Transverse colon (tissue), 4 donors: ENCODE measurements around the gene RRP12. TPM values are rescaled to one million over a fixed set of nuclear protein-coding genes. Genes with fewer than 3 reads are reported as not detected.

Experiments used
- DNase-seq: peaks from one replicate; pipeline ENCODE4 v3.0.0-alpha.2; 2019
- H3K27ac ChIP-seq, 4 donors: fragments of 200-600 bp; sonication (generic); 2 replicates each; pipeline ENCODE4 v1.5.1; 2016 to 2018; ENCODE audit warnings: inconsistent platforms in 4 of 4
- H3K27me3 ChIP-seq: fragments of 200-600 bp; sonication (generic); 2 replicates; pipeline ENCODE4 v1.5.1; 2017; ENCODE audit warnings: inconsistent platforms
- H3K36me3 ChIP-seq, 4 donors: fragments of 200-600 bp; sonication (generic); 2 replicates each; pipeline ENCODE4 v1.5.1; 2017 to 2019; ENCODE audit warnings: inconsistent platforms in 4 of 4
- H3K4me1 ChIP-seq, 4 donors: fragments of 200-600 bp; sonication (generic); 2 replicates each; pipeline ENCODE4 v1.5.1; 2017 to 2020; ENCODE audit warnings: inconsistent platforms in 4 of 4
- H3K4me3 ChIP-seq, 4 donors: fragments of 200-600 bp; sonication (generic); 1 replicate in 1 of 4; 2 replicates in 3 of 4; pipeline versions ENCODE4 v1.5.1 to v1.6.1; 2017 to 2019; ENCODE audit warnings: inconsistent platforms in 4 of 4
- H3K9me3 ChIP-seq, 2 donors: fragments of 200-600 bp; sonication (generic); 2 replicates each; pipeline ENCODE4 v1.5.1; 2017 to 2019; ENCODE audit warnings: inconsistent platforms in 2 of 2
- EP300 ChIP-seq: sonication (generic); formaldehyde crosslinking; IDR thresholded peaks from one replicate; pipeline ENCODE4 v1.6.1; 2017; ENCODE audit warnings: antibody characterized with exemption, low read depth
- POLR2A ChIP-seq: fragments of 450-650 bp; IDR thresholded peaks from one replicate; pipeline ENCODE4 v1.6.1; 2016; ENCODE audit warnings: antibody characterized with exemption, mild to moderate bottlenecking, moderate library complexity
- POLR2AphosphoS5 ChIP-seq, 3 donors: sonication (generic); formaldehyde crosslinking; IDR thresholded peaks; one replicate each; pipeline ENCODE4 v1.6.1; 2016; ENCODE audit warnings: antibody characterized with exemption in 3 of 3
- WGBS, 2 donors: methylation state at CpG; one replicate each; pipeline ENCODE4 v1.1.5; 2018; ENCODE audit warnings: low coverage in 1 of 2; 5-methylcytosine and 5-hydroxymethylcytosine counted together
- in situ Hi-C, 4 donors: fragments of 200-750 bp; cut with MboI; loops; one replicate each; pipeline versions ENCODE4 v1.15.0 to v1.15.1; 2017; ENCODE audit warnings: low sequenced_read_pairs in 3 of 4, low pct_ligation_motif_present in 1 of 4, low pct_unique_long_range_greater_than_20kb in 1 of 4
- intact Hi-C: fragments of 100-400 bp; cut with DNase I; formaldehyde crosslinking; loops from one replicate; pipeline ENCODE4 v1.15.1; 2023; ENCODE audit warnings: low total_unique reads
- total RNA-seq, 4 donors: library from RNA; depleted of rRNA; stranded (reverse); fragments of >200 nt; gene quantifications; one replicate each; pipeline ENCODE4 v1.1.0, GENCODE V29; 2016
- TF ChIP-seq, protein P1 (sequence below), 5 experiments: fragments of 200-600 bp in 3 of 5; fragments of 450-650 bp in 2 of 5; sonication (generic) in 3 of 5; IDR thresholded peaks; 1 replicate in 2 of 5; 2 replicates in 3 of 5; pipeline ENCODE4 v1.5.1; 2016 to 2017; ENCODE audit warnings: antibody characterized with exemption in 5 of 5, inconsistent platforms in 3 of 5, mild to moderate bottlenecking in 2 of 5, moderate library complexity in 1 of 5

The RRP12 gene
- total RNA-seq, 4 donors from 2014 or later, result 5.7 to 14.0 (median 11.5) TPM

DNA sequence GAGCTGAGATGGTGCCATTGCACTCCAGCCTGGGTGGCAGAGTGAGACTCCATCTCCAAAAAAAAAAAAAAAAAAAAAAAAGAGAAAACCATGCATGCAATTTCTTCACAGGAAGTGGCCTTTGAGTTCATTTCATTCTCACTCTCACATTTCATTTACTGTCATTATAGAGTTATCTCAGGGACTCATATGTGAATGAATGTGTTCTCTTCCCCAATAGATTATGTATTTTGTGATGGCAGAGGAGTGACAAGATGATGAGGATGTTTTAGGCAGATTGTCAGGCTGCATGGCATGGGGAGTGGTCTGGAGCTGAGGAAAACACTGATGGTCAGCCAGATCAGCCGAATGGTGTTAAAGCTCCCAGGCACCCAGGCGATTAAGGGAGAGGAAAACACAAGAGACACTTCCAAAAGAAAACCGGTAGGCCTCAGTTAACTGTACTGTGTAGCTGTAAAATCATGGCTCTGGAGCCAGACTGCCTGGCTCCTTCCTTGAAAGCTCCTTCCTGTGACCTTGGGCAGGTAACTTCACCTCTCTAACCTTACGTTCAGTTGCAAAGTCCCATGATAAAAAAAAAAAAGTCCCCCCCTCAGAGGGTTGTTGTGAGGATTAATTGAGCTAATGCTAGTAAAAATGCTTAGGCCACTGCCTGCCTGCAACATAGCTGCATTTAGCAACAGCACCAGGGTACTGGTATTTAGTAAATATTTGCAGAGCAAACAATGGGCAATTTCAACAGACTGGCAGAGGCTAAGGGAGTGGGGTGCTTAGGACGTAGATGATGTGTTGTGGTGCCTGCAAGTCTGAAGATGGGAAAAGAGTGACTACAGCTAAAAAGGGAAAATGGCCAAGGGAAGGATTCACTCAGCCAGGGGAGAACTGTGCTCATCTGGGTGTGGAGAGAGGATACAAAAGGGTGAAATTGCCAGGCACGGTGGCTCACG, 73.5 kb downstream of the RRP12 start:
- H3K27me3 ChIP-seq, result no peaks in the 10 kb centered on the region
- intact Hi-C loops, result no loop called here
- H3K27ac ChIP-seq, result peak overlapping the region; percentile 47 to 75 (median 52)
- 56% methylated on average over 7 of the region's 7 CpGs; no CpG with 5 or more reads in 1 of the 2 donors for WGBS, 2 donors
- no peaks in the 10 kb centered on the region for H3K9me3 ChIP-seq
- H3K4me3 ChIP-seq, result no peak overlapping the region
- peaks cover 12 to 60% (median 38%) of the 10 kb centered on the region in 4 donors for H3K4me1 ChIP-seq
- TF ChIP-seq EP300 (no peak), POLR2AphosphoS5 (IDR thresholded peaks at IDR 0.05) (no peak), POLR2A (no peak)
- TF ChIP-seq, protein P1, sequence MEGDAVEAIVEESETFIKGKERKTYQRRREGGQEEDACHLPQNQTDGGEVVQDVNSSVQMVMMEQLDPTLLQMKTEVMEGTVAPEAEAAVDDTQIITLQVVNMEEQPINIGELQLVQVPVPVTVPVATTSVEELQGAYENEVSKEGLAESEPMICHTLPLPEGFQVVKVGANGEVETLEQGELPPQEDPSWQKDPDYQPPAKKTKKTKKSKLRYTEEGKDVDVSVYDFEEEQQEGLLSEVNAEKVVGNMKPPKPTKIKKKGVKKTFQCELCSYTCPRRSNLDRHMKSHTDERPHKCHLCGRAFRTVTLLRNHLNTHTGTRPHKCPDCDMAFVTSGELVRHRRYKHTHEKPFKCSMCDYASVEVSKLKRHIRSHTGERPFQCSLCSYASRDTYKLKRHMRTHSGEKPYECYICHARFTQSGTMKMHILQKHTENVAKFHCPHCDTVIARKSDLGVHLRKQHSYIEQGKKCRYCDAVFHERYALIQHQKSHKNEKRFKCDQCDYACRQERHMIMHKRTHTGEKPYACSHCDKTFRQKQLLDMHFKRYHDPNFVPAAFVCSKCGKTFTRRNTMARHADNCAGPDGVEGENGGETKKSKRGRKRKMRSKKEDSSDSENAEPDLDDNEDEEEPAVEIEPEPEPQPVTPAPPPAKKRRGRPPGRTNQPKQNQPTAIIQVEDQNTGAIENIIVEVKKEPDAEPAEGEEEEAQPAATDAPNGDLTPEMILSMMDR (IDR thresholded peaks at IDR 0.05), result no peak
- no peaks in the 10 kb centered on the region for H3K36me3 ChIP-seq
- no peak for DNase-seq
- in situ Hi-C loops, result no loop called here

DNA sequence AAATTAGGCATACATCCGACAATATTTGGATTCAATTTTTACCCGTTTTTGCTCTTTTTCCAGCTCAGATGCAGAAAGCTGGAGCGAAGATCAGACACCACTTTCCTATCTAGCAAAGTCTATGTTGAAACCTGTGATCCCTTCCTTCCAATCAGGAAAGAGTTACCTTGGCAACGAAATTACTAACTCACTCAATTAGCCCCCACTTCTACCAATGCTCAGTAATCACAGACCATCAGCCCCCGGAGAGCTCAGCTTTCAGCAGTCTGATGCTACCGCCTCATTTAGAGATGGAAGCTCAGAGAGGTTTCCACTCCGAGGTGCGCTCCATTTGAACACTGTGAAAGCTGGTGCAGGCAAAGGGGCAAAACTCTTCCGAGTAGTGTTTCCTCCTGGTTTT, 75.4 kb downstream of the RRP12 start:
- in situ Hi-C loops (no loop called here), intact Hi-C loops (no loop called here)
- DNase-seq, result no peak
- Histone ChIP-seq H3K36me3 (no peaks in the 10 kb centered on the region), H3K27me3 (no peaks in the 10 kb centered on the region), H3K9me3 (no peaks in the 10 kb centered on the region), H3K4me3 (no peak overlapping the region), H3K4me1 (peaks cover 5 to 58% (median 33%) of the 10 kb centered on the region in 4 donors), H3K27ac (no peak overlapping the region)
- WGBS, 2 donors, result 85 to 88% methylated on average over 9 of the region's 9 CpGs
- TF ChIP-seq, protein P1 (IDR thresholded peaks at IDR 0.05), result no peak
- TF ChIP-seq POLR2A (no peak), POLR2AphosphoS5 (IDR thresholded peaks at IDR 0.05) (no peak), EP300 (no peak)

DNA sequence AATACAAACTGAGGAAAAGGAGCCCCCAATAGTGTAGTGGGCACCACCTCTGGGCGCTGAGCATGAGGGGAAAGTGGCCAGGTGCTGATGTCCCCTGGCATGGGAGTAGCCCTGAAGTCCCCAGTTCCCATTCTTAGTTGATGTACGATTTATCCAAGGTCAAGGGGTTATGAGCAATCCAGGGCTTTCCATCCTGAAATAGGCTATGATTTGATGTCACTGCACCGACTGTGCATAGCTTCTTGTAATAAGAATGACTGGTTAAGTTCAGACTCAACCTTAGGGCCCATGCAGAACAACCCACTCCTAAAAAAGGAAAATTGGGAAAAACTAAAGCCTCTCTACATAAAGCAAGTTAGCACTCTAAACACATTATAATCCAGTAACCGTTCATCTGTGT, 77.6 kb downstream of the RRP12 start:
- H3K4me3 ChIP-seq, result no peak overlapping the region

DNA sequence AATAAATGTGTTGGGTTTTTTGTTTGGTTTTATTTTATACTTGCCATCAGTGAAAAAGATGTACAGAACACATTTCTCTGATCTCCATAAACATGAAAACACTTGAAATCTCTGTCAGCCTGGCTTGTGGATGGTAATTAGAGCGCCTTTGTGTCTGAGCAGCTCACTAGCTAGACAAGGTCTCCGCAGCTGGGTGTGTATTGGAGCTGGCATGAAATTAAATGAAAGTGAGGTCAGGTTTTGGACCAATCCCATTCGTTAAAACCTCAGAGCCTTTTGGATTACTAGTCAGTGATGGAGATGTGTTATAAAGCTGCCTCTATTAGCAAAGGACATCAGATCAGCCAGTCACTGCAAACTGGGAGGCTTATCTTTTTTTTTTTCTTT, 79.3 kb downstream of the RRP12 start:
- H3K4me1 ChIP-seq, result peaks cover 7 to 28% (median 21%) of the 10 kb centered on the region in 4 donors
- H3K27ac ChIP-seq, result peak overlapping the region in 2 of 4 donors; percentile 92 to 98
- DNase-seq, result no peak
- H3K27me3 ChIP-seq, result no peaks in the 10 kb centered on the region
- TF ChIP-seq POLR2A (no peak), POLR2AphosphoS5 (IDR thresholded peaks at IDR 0.05) (no peak), EP300 (no peak)
- TF ChIP-seq, protein P1 (IDR thresholded peaks at IDR 0.05), result no peak
- in situ Hi-C loops (no loop called here), intact Hi-C loops (no loop called here)
- peak overlapping the region in 1 of 4 donors; percentile 72 for H3K4me3 ChIP-seq
- 40 to 68% methylated on average over 1 to 3 of the region's 3 CpGs for WGBS, 2 donors
- no peaks in the 10 kb centered on the region for H3K36me3 ChIP-seq
- no peaks in the 10 kb centered on the region for H3K9me3 ChIP-seq

More for the DNA sequence above, 77.6 kb downstream of the RRP12 start:
- WGBS, 2 donors, result 81 to 90% methylated on average over 2 to 4 of the region's 4 CpGs
- H3K36me3 ChIP-seq, result no peaks in the 10 kb centered on the region
- in situ Hi-C loops (no loop called here), intact Hi-C loops (no loop called here)
- no peaks in the 10 kb centered on the region for H3K9me3 ChIP-seq
- no peak overlapping the region for H3K27ac ChIP-seq
- no peaks in the 10 kb centered on the region for H3K27me3 ChIP-seq
- TF ChIP-seq, protein P1 (IDR thresholded peaks at IDR 0.05), result no peak
- TF ChIP-seq EP300, result no peak
- TF ChIP-seq POLR2AphosphoS5 (IDR thresholded peaks at IDR 0.05), result no peak
- TF ChIP-seq POLR2A, result no peak
- DNase-seq, result no peak
- peaks cover 7 to 43% (median 23%) of the 10 kb centered on the region in 4 donors for H3K4me1 ChIP-seq
